ENCODE data around the gene FAM228B. TPM values are rescaled to one million over a fixed set of nuclear protein-coding genes. Genes with fewer than 3 reads are reported as not detected.
A peak's percentile ranks its signal among the peaks of the same experiment; 100 is the strongest.

The FAM228B gene
- total and polyA plus RNA-seq, 2 experiments from 2014 or later = 12.5 to 14.9 TPM

GRCh38 chr2:24075915-24076848 is 47.1 kb upstream of the FAM228B start, which contains the start of gene SF3B6:
SF3B6 (minus strand) TSS chr2:24076326; CDS start chr2:24076229, 97 bp downstream.
- H3K79me2 ChIP-seq = peaks cover 43% of the 10 kb centered on the region
- peak within 1 kb of the TSS; percentile 69 for H2AFZ ChIP-seq
- H3K4me2 ChIP-seq = peak within 1 kb of the TSS; percentile 89
- no peaks in the 10 kb centered on the region for H3K9me2 ChIP-seq (replicated peaks; ENCODE audit: insufficient read depth)
- under 1% methylated on average over 47 of the region's 64 CpGs for WGBS (ENCODE audit: low lambda C conversion rate, missing lambda C conversion rate)
- peak; percentile 100 for DNase-seq (ENCODE audit: low spot score)
- H3K36me3 ChIP-seq (replicated peaks; ENCODE audit: insufficient read depth, low read depth) = no peaks in the 10 kb centered on the region
- peak within 1 kb of the TSS; percentile 95 for H3K27ac ChIP-seq
- no peaks in the 10 kb centered on the region for H3K9me3 ChIP-seq (ENCODE audit: low read depth)
- H4K20me1 ChIP-seq (ENCODE audit: insufficient read depth, poor library complexity, severe bottlenecking) = no peaks in the 10 kb centered on the region
- no peak for TF ChIP-seq CTCF (IDR thresholded peaks at IDR 0.05; ENCODE audit: poor library complexity)
- TF ChIP-seq EZH2 (IDR thresholded peaks at IDR 0.05; ENCODE audit: borderline replicate concordance) = no peak
- peaks cover 14% of the 10 kb centered on the region for H3K4me1 ChIP-seq (ENCODE audit: insufficient read depth)
- peak within 1 kb of the TSS; percentile 49 for H3K4me3 ChIP-seq
- no peaks in the 10 kb centered on the region for H3K27me3 ChIP-seq

- DNase-seq (ENCODE audit: low spot score) = peak; percentile 73
- Histone ChIP-seq H3K4me2 (peak overlapping the region; percentile 82), H3K4me3 (peak overlapping the region; percentile 40), H3K27me3 (no peaks in the 10 kb centered on the region), H3K9me2 (replicated peaks; ENCODE audit: insufficient read depth) (no peaks in the 10 kb centered on the region), H2AFZ (peak overlapping the region; percentile 69), H3K9me3 (ENCODE audit: low read depth) (no peaks in the 10 kb centered on the region), H3K4me1 (ENCODE audit: insufficient read depth) (peaks cover 14% of the 10 kb centered on the region), H3K79me2 (peaks cover 36% of the 10 kb centered on the region), H3K36me3 (replicated peaks; ENCODE audit: insufficient read depth, low read depth) (no peaks in the 10 kb centered on the region), H3K27ac (peak overlapping the region; percentile 95), H4K20me1 (ENCODE audit: insufficient read depth, poor library complexity, severe bottlenecking) (no peaks in the 10 kb centered on the region)
- TF ChIP-seq EZH2 (IDR thresholded peaks at IDR 0.05; ENCODE audit: borderline replicate concordance) = no peak
- TF ChIP-seq CTCF (IDR thresholded peaks at IDR 0.05; ENCODE audit: poor library complexity) = no peak
- TF ChIP-seq EZH2phosphoT487 (IDR thresholded peaks at IDR 0.05; ENCODE audit: low read depth, severe bottlenecking, unreplicated experiment) = no peak
- WGBS (ENCODE audit: low lambda C conversion rate, missing lambda C conversion rate) = 2% methylated on average over 20 of the region's 41 CpGs
These were observed 46.3 kb upstream of the FAM228B start for GRCh38 chr2:24076849-24077534.

- no peaks in the 10 kb centered on the region for H4K20me1 ChIP-seq (ENCODE audit: insufficient read depth, poor library complexity, severe bottlenecking)
- H3K79me2 ChIP-seq = peaks cover 37% of the 10 kb centered on the region
- 18% methylated on average over 9 of the region's 9 CpGs for WGBS (ENCODE audit: low lambda C conversion rate, missing lambda C conversion rate)
- no peaks in the 10 kb centered on the region for H3K9me2 ChIP-seq (replicated peaks; ENCODE audit: insufficient read depth)
- H3K4me1 ChIP-seq (ENCODE audit: insufficient read depth) = peaks cover 14% of the 10 kb centered on the region
- no peaks in the 10 kb centered on the region for H3K9me3 ChIP-seq (ENCODE audit: low read depth)
- no peaks in the 10 kb centered on the region for H3K36me3 ChIP-seq (replicated peaks; ENCODE audit: insufficient read depth, low read depth)
- peak overlapping the region; percentile 82 for H3K4me2 ChIP-seq
- H3K27ac ChIP-seq = peak overlapping the region; percentile 95
- DNase-seq (ENCODE audit: low spot score) = no peak
- no peaks in the 10 kb centered on the region for H3K27me3 ChIP-seq
- peak overlapping the region; percentile 69 for H2AFZ ChIP-seq
- TF ChIP-seq EZH2phosphoT487 (IDR thresholded peaks at IDR 0.05; ENCODE audit: low read depth, severe bottlenecking, unreplicated experiment) = no peak
- no peak for TF ChIP-seq EZH2 (IDR thresholded peaks at IDR 0.05; ENCODE audit: borderline replicate concordance)
- H3K4me3 ChIP-seq = peak overlapping the region; percentile 40
These were observed 45.8 kb upstream of the FAM228B start for GRCh38 chr2:24077535-24077877.

- TF ChIP-seq EZH2 (IDR thresholded peaks at IDR 0.05; ENCODE audit: borderline replicate concordance) (no peak), EZH2phosphoT487 (IDR thresholded peaks at IDR 0.05; ENCODE audit: low read depth, severe bottlenecking, unreplicated experiment) (no peak), CTCF (IDR thresholded peaks at IDR 0.05; ENCODE audit: poor library complexity) (no peak)
- Histone ChIP-seq H3K4me2 (peak overlapping the region; percentile 82), H2AFZ (peak overlapping the region; percentile 69), H3K27ac (peak overlapping the region; percentile 95), H3K4me3 (peak overlapping the region; percentile 40), H4K20me1 (ENCODE audit: insufficient read depth, poor library complexity, severe bottlenecking) (no peaks in the 10 kb centered on the region), H3K27me3 (no peaks in the 10 kb centered on the region), H3K79me2 (peaks cover 36% of the 10 kb centered on the region), H3K9me2 (replicated peaks; ENCODE audit: insufficient read depth) (no peaks in the 10 kb centered on the region), H3K9me3 (ENCODE audit: low read depth) (no peaks in the 10 kb centered on the region), H3K36me3 (replicated peaks; ENCODE audit: insufficient read depth, low read depth) (no peaks in the 10 kb centered on the region), H3K4me1 (ENCODE audit: insufficient read depth) (peaks cover 16% of the 10 kb centered on the region)
- DNase-seq (ENCODE audit: low spot score) = no peak
- 62% methylated on average over 2 of the region's 2 CpGs for WGBS (ENCODE audit: low lambda C conversion rate, missing lambda C conversion rate)
These were observed 45.4 kb upstream of the FAM228B start for GRCh38 chr2:24077879-24078278.
